ENCODE results near the gene OR52L1. TPM values are rescaled to one million over a fixed set of nuclear protein-coding genes. Genes with fewer than 3 reads are reported as not detected.
"Not testable (repeated sequence)": the region's sequence is repeated elsewhere in the genome, so short reads cannot be mapped to it uniquely, and the experiment has no call there.

OR52L1 gene
- total and polyA plus RNA-seq, 11 donors, result not detected

DNA sequence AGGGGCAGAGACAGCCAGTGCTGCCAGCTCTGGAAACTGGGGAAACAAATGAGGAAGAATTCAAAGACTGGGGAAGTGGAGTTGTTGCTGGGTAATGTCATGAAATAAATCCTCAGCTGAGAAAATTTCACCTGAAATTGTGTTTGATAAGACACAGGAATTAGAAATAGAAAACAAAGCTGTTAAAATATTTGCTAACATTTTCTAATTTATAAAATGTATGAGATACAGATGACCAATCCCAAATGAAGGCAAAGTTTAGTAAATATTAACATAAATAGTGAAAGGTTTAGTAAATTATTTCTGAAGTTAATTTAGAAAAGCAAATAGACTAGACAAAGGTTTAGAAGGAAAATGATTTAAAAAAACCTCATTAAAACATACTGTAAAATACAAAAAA is 18.4 kb downstream of the OR52L1 start, which contains the start of gene OR56A5:
TSS of gene OR56A5 (minus strand) at position 101 of the 400 bp plus-strand sequence. CDS start at position 101, 0 bp downstream.
- intact Hi-C loops (cut with DNase I), result no loop called here
- ATAC-seq (no peak), DNase-seq (no peak)
- H3K36me3 ChIP-seq, result no peaks in the 10 kb centered on the region
- H3K27me3 ChIP-seq, result peaks cover 0 to 5% (median 0%) of the 10 kb centered on the region in 9 donors
- H3K27ac ChIP-seq, result no peak within 1 kb of the TSS
- no peak within 1 kb of the TSS for H3K4me3 ChIP-seq
- peaks cover 0 to 14% (median 2%) of the 10 kb centered on the region in 12 donors for H3K9me3 ChIP-seq
- H3K4me1 ChIP-seq, result no peaks in the 10 kb centered on the region
- TF ChIP-seq, protein P1, sequence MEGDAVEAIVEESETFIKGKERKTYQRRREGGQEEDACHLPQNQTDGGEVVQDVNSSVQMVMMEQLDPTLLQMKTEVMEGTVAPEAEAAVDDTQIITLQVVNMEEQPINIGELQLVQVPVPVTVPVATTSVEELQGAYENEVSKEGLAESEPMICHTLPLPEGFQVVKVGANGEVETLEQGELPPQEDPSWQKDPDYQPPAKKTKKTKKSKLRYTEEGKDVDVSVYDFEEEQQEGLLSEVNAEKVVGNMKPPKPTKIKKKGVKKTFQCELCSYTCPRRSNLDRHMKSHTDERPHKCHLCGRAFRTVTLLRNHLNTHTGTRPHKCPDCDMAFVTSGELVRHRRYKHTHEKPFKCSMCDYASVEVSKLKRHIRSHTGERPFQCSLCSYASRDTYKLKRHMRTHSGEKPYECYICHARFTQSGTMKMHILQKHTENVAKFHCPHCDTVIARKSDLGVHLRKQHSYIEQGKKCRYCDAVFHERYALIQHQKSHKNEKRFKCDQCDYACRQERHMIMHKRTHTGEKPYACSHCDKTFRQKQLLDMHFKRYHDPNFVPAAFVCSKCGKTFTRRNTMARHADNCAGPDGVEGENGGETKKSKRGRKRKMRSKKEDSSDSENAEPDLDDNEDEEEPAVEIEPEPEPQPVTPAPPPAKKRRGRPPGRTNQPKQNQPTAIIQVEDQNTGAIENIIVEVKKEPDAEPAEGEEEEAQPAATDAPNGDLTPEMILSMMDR (IDR thresholded peaks at IDR 0.05), result no peak
- TF ChIP-seq POLR2A (IDR thresholded peaks at IDR 0.05), result no peak

DNA sequence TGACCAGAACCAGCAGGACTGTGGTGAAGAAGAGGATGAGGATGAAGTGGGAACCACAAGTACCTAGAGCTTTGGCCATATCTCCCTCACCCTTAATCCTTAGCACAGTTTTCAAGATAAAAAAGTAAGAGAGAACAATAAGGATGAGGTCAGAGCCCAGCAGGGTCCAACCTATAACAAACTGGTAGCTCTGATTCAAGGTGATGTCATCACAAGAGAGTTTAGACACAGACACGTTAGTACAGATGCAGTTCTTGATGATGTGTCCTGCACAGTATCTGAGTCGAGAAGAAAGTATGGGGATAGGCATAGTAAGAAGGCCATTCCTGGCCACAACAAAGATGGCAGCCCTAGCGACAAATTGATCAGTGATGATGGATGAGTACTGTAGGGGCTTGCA is 19.1 kb downstream of the OR52L1 start:
- H3K4me1 ChIP-seq, result no peaks in the 10 kb centered on the region
- peaks cover 0 to 5% (median 0%) of the 10 kb centered on the region in 9 donors for H3K27me3 ChIP-seq
- H3K27ac ChIP-seq, result no peak overlapping the region
- H3K4me3 ChIP-seq, result no peak overlapping the region
- intact Hi-C loops (cut with DNase I), result no loop called here
- 42 to 74% (median 63%) methylated on average over 3 of the region's 3 CpGs for WGBS, 4 donors
- ATAC-seq, result no peak
- no peaks in the 10 kb centered on the region for H3K36me3 ChIP-seq
- TF ChIP-seq, protein P1 (IDR thresholded peaks at IDR 0.05), result no peak
- TF ChIP-seq POLR2A (IDR thresholded peaks at IDR 0.05), result no peak
- DNase-seq, result no peak
- H3K9me3 ChIP-seq, result peaks cover 0 to 21% (median 5%) of the 10 kb centered on the region in 12 donors

DNA sequence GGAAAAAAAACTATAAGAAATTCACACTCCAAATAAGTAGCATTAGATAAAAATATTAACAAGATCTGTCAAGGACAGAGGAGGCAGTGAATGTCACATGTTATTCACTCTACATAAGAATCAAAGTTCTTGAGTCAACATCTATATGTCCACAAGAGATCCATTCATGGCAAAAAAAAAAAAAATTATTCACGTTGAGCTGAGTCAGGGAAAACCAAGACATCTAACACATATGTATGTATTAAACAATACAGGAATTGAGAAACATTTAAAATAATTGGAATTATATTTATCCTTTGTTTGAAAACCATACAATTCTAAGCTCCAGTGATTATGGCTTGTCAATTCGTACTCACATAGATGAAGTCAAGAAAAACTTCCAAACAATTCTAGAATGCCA is 19.8 kb downstream of the OR52L1 start:
- H3K36me3 ChIP-seq, result no peaks in the 10 kb centered on the region
- intact Hi-C loops (cut with DNase I), result no loop called here
- ATAC-seq, result no peak
- 60 to 74% (median 68%) methylated on average over 2 of the region's 2 CpGs for WGBS, 4 donors
- peaks cover 0 to 5% (median 0%) of the 10 kb centered on the region in 9 donors for H3K27me3 ChIP-seq
- H3K4me3 ChIP-seq, result no peak overlapping the region
- H3K4me1 ChIP-seq, result no peaks in the 10 kb centered on the region
- DNase-seq, result no peak
- H3K27ac ChIP-seq, result no peak overlapping the region
- H3K9me3 ChIP-seq, result peaks cover 0 to 25% (median 5%) of the 10 kb centered on the region in 12 donors
- no peak for TF ChIP-seq POLR2A (IDR thresholded peaks at IDR 0.05)
- TF ChIP-seq, protein P1 (IDR thresholded peaks at IDR 0.05), result no peak

DNA sequence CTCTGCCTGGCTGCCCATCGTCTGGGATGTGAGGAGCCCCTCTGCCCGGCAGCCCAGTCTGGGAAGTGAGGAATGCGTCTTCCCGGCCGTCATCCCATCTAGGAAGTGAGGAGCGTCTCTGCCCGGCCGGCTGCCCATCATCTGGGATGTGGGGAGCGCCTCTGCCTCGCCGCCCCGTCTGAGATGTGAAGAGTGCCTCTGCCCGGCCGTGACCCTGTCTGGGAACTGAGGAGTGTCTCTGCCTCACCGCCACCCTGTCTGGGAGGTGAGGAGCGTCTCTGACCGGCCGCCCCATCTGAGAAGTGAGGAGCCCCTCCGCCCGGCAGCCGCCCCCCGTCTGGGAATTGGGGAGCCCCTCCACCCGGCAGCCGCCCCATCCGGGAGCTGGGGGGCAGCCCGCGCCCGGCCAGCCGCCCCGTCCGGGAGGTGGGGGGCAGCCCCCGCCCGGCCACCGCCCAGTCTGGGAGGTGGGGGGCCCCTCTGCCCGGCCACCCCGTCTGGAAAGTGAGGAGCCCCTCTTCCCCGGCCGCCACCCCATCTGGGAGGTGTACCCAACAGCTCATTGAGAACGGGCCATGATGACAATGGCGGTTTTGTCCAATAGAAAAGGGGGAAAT is 26.0 kb downstream of the OR52L1 start:
- 78 to 96% (median 94%) methylated on average over 9 to 40 of the region's 40 CpGs for WGBS, 4 donors
- H3K27me3 ChIP-seq; H3K4me3 ChIP-seq; ATAC-seq; intact Hi-C loops (cut with DNase I); H3K36me3 ChIP-seq; H3K27ac ChIP-seq; H3K4me1 ChIP-seq: not testable (repeated sequence)
- peaks cover 0 to 43% (median 5%) of the 10 kb centered on the region in 12 donors for H3K9me3 ChIP-seq
- peak in 1 of 5 donors; percentile 60 for DNase-seq

DNA sequence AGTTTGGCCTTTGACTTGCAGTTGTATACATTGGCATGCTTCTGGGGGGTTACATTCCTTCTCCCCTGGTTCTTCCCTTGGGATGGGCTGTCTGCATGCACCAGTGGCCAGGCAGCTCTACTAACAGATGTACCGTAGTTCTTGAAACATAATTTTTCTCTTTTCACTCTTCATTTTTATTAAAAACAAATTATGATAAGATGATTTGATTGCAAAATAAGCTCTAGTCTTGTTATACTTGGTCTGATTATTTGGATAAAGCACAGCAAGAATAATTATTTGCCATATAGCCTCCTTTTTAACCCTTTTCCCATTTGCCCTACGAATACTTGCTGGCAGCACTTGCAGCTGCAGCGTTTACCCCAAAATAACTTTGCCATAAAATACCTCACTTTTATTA is 31.2 kb downstream of the OR52L1 start:
- ATAC-seq (no peak), DNase-seq (no peak)
- 84 to 88% (median 87%) methylated on average over 3 of the region's 3 CpGs for WGBS, 4 donors
- H3K27ac ChIP-seq, result no peak overlapping the region
- TF ChIP-seq POLR2A (IDR thresholded peaks at IDR 0.05), result no peak
- TF ChIP-seq, protein P1 (IDR thresholded peaks at IDR 0.05), result no peak
- no peaks in the 10 kb centered on the region for H3K36me3 ChIP-seq
- H3K9me3 ChIP-seq, result peaks cover 0 to 14% (median 0%) of the 10 kb centered on the region in 12 donors
- H3K4me3 ChIP-seq, result no peak overlapping the region
- H3K27me3 ChIP-seq, result peaks cover 0 to 2% (median 0%) of the 10 kb centered on the region in 9 donors
- no peaks in the 10 kb centered on the region for H3K4me1 ChIP-seq
- intact Hi-C loops (cut with DNase I), result no loop called here
